K562 (cell line): ENCODE results near the gene SYNGR4. TPM values are rescaled to one million over a fixed set of nuclear protein-coding genes. Genes with fewer than 3 reads are reported as not detected.
A peak's percentile ranks its signal among the peaks of the same experiment; 100 is the strongest.

Experiments
- ADNP ChIP-seq: fragments of 200-800 bp; sonication (Bioruptor generic); IDR thresholded peaks from 2 replicates; pipeline ENCODE4 v1.6.1; 2016; ENCODE audit warnings: missing genetic modification characterization, missing compliant biosample characterization
- BRD4 ChIP-seq: fragments of 200-600 bp; sonication (generic); IDR thresholded peaks from 2 replicates; pipeline ENCODE4 v1.6.1; 2017; ENCODE audit warnings: inconsistent platforms
- BRF1 ChIP-seq: IDR thresholded peaks from 3 replicates; pipeline ENCODE4 v1.6.1; 2011; ENCODE audit warnings: borderline replicate concordance, mild to moderate bottlenecking; ENCODE audit not compliant: insufficient read length; ENCODE audit errors: extremely low read depth
- ELF4 ChIP-seq: fragments of 450-650 bp; formaldehyde crosslinking; IDR thresholded peaks from 2 replicates; pipeline ENCODE4 v1.4.0; 2022; ENCODE audit warnings: missing genetic modification characterization
- GTF2E2 ChIP-seq: fragments of 200-800 bp; sonication (Bioruptor generic); IDR thresholded peaks from 2 replicates; pipeline ENCODE4 v1.6.1; 2016; ENCODE audit warnings: missing genetic modification characterization, missing compliant biosample characterization
- KAT8 ChIP-seq: fragments of 450-650 bp; IDR thresholded peaks from 2 replicates; pipeline ENCODE4 v1.6.1; 2016; ENCODE audit warnings: low read depth, mild to moderate bottlenecking
- KLF13 ChIP-seq: fragments of 450-650 bp; IDR thresholded peaks from 2 replicates; pipeline ENCODE4 v1.6.1; 2016; ENCODE audit warnings: missing genetic modification characterization, low read depth, mild to moderate bottlenecking, missing compliant biosample characterization, moderate library complexity, borderline replicate concordance
- NFXL1 ChIP-seq: fragments of 450-650 bp; formaldehyde crosslinking; IDR thresholded peaks from 2 replicates; pipeline ENCODE4 v1.4.0; 2021; ENCODE audit warnings: mild to moderate bottlenecking
- RB1 ChIP-seq: fragments of 450-650 bp; IDR thresholded peaks from 2 replicates; pipeline ENCODE4 v1.6.1; 2017; ENCODE audit warnings: low read depth, mild to moderate bottlenecking
- SMARCE1 ChIP-seq: fragments of 450-650 bp; IDR thresholded peaks from 2 replicates; pipeline ENCODE4 v1.7.1; 2016; ENCODE audit warnings: mild to moderate bottlenecking
- YY1 ChIP-seq, 3 experiments: IDR thresholded peaks; 2 replicates each; pipeline ENCODE4 v1.6.1; 2011; ENCODE audit warnings: low read length in 2 of 3, mild to moderate bottlenecking in 2 of 3, moderate library complexity in 2 of 3, borderline replicate concordance in 1 of 3, control low read depth in 1 of 3, low read depth in 1 of 3; ENCODE audit not compliant: insufficient read depth in 3 of 3, insufficient replicate concordance in 2 of 3, control insufficient read depth in 1 of 3, insufficient read length in 1 of 3; ENCODE audit errors: extremely low read depth in 1 of 3
- ZNF140 ChIP-seq: fragments of 250-450 bp; sonication (Bioruptor Pico); IDR thresholded peaks from 2 replicates; pipeline ENCODE4 v1.8.0; 2021; ENCODE audit warnings: moderate library complexity, mild to moderate bottlenecking, inconsistent platforms
- ZNF584 ChIP-seq: fragments of 200-800 bp; sonication (Bioruptor generic); IDR thresholded peaks from 2 replicates; pipeline ENCODE4 v1.6.1; 2016; ENCODE audit warnings: low read depth, mild to moderate bottlenecking, missing genetic modification characterization, missing compliant biosample characterization
- ZNF778 ChIP-seq: fragments of 450-650 bp; formaldehyde crosslinking; IDR thresholded peaks from 2 replicates; pipeline ENCODE4 v1.4.0; 2020; ENCODE audit warnings: mild to moderate bottlenecking, moderate library complexity
- polyA plus RNA-seq, 8 experiments: library from polyadenylated mRNA; depleted of rRNA in 4 of 8; stranded (reverse) in 5 of 8; unstranded in 3 of 8; fragments of >200 nt; fragmentation: Nextera tagmentation in 2 of 8; fragmentation: Illumina TruSeq in 1 of 8; extraction: Ambion mirVana in 2 of 8; extraction: Trizol in 1 of 8; gene quantifications; 2 replicates each; pipeline versions ENCODE4 v1.2.1 to v1.2.3, GENCODE V29; 2011 to 2014; ENCODE audit warnings: inconsistent platforms in 1 of 8, missing spikeins in 1 of 8
- total RNA-seq, 7 experiments: library from RNA; depleted of rRNA in 6 of 7; stranded (reverse); fragments of >200 nt in 6 of 7; fragmentation: Illumina TruSeq in 2 of 7; extraction: Trizol in 2 of 7; gene quantifications; 2 replicates each; pipeline versions ENCODE4 v1.2.1 to v1.2.3, GENCODE V29; 2011 to 2021; ENCODE audit warnings: low replicate concordance in 1 of 7
- TF ChIP-seq, protein P1 (sequence below): fragments of 150-350 bp; IDR thresholded peaks from 2 replicates; pipeline ENCODE4 v1.6.1; 2014; ENCODE audit warnings: low read depth, mild to moderate bottlenecking, low read length, borderline replicate concordance
- TF ChIP-seq, protein P2 (sequence below), 2 experiments: IDR thresholded peaks; 2 replicates each; pipeline ENCODE4 v1.6.1; 2011; ENCODE audit warnings: borderline replicate concordance in 1 of 2, control low read depth in 1 of 2, low read depth in 1 of 2, low read length in 1 of 2, mild to moderate bottlenecking in 1 of 2, mixed read lengths in 1 of 2, moderate library complexity in 1 of 2; ENCODE audit not compliant: insufficient read depth in 1 of 2, insufficient read length in 1 of 2, poor library complexity in 1 of 2, severe bottlenecking in 1 of 2; ENCODE audit errors: extremely low read depth in 1 of 2
- TF ChIP-seq, protein P3 (sequence below): IDR thresholded peaks from 2 replicates; pipeline ENCODE4 v1.6.1; 2011; ENCODE audit warnings: borderline replicate concordance, low read depth, mild to moderate bottlenecking, moderate library complexity, low read length; ENCODE audit not compliant: insufficient read depth, poor library complexity, severe bottlenecking
- TF ChIP-seq, protein P4 (sequence below): fragments of 250-450 bp; sonication (Bioruptor Pico); IDR thresholded peaks from 2 replicates; pipeline ENCODE4 v1.5.0; 2022; ENCODE audit warnings: mild to moderate bottlenecking

Gene SYNGR4
- total and polyA plus RNA-seq, 9 of the 15 experiments (the other 6 are each of a cell fraction or from before 2014, with no cell fraction given) = 0.07 to 0.14 TPM; not detected in 7

DNA sequence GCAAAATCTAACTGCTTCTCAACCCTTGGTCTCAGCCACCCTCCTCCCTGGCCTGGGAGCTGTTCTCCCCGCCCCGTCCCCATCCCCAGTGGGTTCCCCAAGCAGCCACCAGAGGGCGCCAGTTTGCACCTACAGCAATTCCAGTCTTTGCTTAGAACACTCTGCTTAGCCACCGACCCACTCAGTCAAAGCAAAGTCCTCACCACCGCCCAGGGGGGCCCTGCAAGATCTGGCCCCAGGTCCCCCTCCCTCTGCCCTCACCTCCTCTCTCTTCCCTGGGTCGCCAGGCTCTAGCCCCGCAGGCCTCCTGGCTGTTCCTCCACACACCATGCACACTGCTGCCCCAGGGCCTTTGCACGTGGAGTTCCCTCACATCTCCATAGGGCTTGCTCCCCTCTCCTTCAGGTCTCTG, 12.8 kb upstream of the SYNGR4 start (continued):
- TF ChIP-seq, protein P1, sequence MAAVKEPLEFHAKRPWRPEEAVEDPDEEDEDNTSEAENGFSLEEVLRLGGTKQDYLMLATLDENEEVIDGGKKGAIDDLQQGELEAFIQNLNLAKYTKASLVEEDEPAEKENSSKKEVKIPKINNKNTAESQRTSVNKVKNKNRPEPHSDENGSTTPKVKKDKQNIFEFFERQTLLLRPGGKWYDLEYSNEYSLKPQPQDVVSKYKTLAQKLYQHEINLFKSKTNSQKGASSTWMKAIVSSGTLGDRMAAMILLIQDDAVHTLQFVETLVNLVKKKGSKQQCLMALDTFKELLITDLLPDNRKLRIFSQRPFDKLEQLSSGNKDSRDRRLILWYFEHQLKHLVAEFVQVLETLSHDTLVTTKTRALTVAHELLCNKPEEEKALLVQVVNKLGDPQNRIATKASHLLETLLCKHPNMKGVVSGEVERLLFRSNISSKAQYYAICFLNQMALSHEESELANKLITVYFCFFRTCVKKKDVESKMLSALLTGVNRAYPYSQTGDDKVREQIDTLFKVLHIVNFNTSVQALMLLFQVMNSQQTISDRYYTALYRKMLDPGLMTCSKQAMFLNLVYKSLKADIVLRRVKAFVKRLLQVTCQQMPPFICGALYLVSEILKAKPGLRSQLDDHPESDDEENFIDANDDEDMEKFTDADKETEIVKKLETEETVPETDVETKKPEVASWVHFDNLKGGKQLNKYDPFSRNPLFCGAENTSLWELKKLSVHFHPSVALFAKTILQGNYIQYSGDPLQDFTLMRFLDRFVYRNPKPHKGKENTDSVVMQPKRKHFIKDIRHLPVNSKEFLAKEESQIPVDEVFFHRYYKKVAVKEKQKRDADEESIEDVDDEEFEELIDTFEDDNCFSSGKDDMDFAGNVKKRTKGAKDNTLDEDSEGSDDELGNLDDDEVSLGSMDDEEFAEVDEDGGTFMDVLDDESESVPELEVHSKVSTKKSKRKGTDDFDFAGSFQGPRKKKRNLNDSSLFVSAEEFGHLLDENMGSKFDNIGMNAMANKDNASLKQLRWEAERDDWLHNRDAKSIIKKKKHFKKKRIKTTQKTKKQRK = no peak
- no peak for TF ChIP-seq BRF1
- no peak for TF ChIP-seq KAT8
- 0 out of 2 replicates have a peak, but pooled peaks have one; percentile 18 for TF ChIP-seq RB1
- no peak for TF ChIP-seq GTF2E2 (tag)
- TF ChIP-seq, protein P2, sequence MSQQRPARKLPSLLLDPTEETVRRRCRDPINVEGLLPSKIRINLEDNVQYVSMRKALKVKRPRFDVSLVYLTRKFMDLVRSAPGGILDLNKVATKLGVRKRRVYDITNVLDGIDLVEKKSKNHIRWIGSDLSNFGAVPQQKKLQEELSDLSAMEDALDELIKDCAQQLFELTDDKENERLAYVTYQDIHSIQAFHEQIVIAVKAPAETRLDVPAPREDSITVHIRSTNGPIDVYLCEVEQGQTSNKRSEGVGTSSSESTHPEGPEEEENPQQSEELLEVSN (IDR thresholded peaks at IDR 0.05; ENCODE audit: borderline replicate concordance in 1 of 2, extremely low read depth in 1 of 2, insufficient read depth in 1 of 2, insufficient read length in 1 of 2, low read depth in 1 of 2, low read length in 1 of 2, poor library complexity in 1 of 2, severe bottlenecking in 1 of 2) = no peak
- TF ChIP-seq ZNF778 = no peak
- peak in 1 of 3 experiments; percentile 28 for TF ChIP-seq YY1 (IDR thresholded peaks at IDR 0.05; ENCODE audit: borderline replicate concordance in 1 of 3, control insufficient read depth in 1 of 3, extremely low read depth in 1 of 3, insufficient read depth in 3 of 3, insufficient read length in 1 of 3, insufficient replicate concordance in 2 of 3, low read depth in 1 of 3, low read length in 2 of 3)
- no peak; the same call in 1 of the 2 replicates for TF ChIP-seq ELF4 (CRISPR knock-in tag)
- TF ChIP-seq, protein P3, sequence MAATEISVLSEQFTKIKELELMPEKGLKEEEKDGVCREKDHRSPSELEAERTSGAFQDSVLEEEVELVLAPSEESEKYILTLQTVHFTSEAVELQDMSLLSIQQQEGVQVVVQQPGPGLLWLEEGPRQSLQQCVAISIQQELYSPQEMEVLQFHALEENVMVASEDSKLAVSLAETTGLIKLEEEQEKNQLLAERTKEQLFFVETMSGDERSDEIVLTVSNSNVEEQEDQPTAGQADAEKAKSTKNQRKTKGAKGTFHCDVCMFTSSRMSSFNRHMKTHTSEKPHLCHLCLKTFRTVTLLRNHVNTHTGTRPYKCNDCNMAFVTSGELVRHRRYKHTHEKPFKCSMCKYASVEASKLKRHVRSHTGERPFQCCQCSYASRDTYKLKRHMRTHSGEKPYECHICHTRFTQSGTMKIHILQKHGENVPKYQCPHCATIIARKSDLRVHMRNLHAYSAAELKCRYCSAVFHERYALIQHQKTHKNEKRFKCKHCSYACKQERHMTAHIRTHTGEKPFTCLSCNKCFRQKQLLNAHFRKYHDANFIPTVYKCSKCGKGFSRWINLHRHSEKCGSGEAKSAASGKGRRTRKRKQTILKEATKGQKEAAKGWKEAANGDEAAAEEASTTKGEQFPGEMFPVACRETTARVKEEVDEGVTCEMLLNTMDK = peak; percentile 79
- peak; percentile 87 for TF ChIP-seq ADNP (tag)
- no peak for TF ChIP-seq ZNF140 (CRISPR knock-in tag)
- TF ChIP-seq BRD4 = no peak
- TF ChIP-seq KLF13 (tag) = 0 out of 2 replicates have a peak, but pooled peaks have one; percentile 31
- no peak for TF ChIP-seq NFXL1 (CRISPR knock-in tag)
- TF ChIP-seq ZNF584 (CRISPR knock-in tag) = no peak
- TF ChIP-seq SMARCE1 = peak; percentile 38; the same call in 1 of the 2 replicates
- TF ChIP-seq, protein P4, sequence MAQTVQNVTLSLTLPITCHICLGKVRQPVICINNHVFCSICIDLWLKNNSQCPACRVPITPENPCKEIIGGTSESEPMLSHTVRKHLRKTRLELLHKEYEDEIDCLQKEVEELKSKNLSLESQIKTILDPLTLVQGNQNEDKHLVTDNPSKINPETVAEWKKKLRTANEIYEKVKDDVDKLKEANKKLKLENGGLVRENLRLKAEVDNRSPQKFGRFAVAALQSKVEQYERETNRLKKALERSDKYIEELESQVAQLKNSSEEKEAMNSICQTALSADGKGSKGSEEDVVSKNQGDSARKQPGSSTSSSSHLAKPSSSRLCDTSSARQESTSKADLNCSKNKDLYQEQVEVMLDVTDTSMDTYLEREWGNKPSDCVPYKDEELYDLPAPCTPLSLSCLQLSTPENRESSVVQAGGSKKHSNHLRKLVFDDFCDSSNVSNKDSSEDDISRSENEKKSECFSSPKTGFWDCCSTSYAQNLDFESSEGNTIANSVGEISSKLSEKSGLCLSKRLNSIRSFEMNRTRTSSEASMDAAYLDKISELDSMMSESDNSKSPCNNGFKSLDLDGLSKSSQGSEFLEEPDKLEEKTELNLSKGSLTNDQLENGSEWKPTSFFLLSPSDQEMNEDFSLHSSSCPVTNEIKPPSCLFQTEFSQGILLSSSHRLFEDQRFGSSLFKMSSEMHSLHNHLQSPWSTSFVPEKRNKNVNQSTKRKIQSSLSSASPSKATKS (CRISPR knock-in tag) = no peak
